HL-60 (cell line): ENCODE results near the gene FMN1.

Experiments used
- DNase-seq, 2 experiments: peaks; one replicate each; pipeline ENCODE4 v3.0.0-alpha.2; 2010 to 2020; ENCODE audit warnings: low read depth in 1 of 2, low spot score in 1 of 2
- H3K27ac ChIP-seq: fragments of 250-450 bp; sonication (Bioruptor Pico); replicated peaks from 2 replicates; pipeline ENCODE4 v1.5.1; 2020; ENCODE audit warnings: mild to moderate bottlenecking, moderate library complexity
- H3K27me3 ChIP-seq: fragments of 250-450 bp; sonication (Bioruptor Pico); 2 replicates; pipeline ENCODE4 v1.5.1; 2021; ENCODE audit warnings: mild to moderate bottlenecking, moderate library complexity; ENCODE audit not compliant: insufficient read depth, poor library complexity, severe bottlenecking
- H3K4me3 ChIP-seq: replicated peaks from 2 replicates; pipeline ENCODE4 v1.5.1; 2011; ENCODE audit warnings: mild to moderate bottlenecking, control low read depth, low read length; ENCODE audit not compliant: insufficient read depth
- CTCF ChIP-seq: IDR thresholded peaks from one replicate; pipeline ENCODE4 v1.5.1; 2011; ENCODE audit warnings: low read length, control low read depth, inconsistent platforms; ENCODE audit not compliant: insufficient read depth
- GABPA ChIP-seq: IDR thresholded peaks from 2 replicates; pipeline ENCODE4 v1.6.1; 2012; ENCODE audit warnings: low read depth
- POLR2AphosphoS5 ChIP-seq: IDR thresholded peaks from 2 replicates; pipeline ENCODE4 v1.6.1; 2012; ENCODE audit warnings: low read depth
- SPI1 ChIP-seq: IDR thresholded peaks from 2 replicates; pipeline ENCODE4 v1.6.1; 2012; ENCODE audit warnings: low read depth, mild to moderate bottlenecking, borderline replicate concordance
- TF ChIP-seq, protein P1 (sequence below): IDR thresholded peaks from 2 replicates; pipeline ENCODE4 v1.6.1; 2012; ENCODE audit warnings: low read depth; ENCODE audit not compliant: insufficient replicate concordance

The FMN1 gene

DNA sequence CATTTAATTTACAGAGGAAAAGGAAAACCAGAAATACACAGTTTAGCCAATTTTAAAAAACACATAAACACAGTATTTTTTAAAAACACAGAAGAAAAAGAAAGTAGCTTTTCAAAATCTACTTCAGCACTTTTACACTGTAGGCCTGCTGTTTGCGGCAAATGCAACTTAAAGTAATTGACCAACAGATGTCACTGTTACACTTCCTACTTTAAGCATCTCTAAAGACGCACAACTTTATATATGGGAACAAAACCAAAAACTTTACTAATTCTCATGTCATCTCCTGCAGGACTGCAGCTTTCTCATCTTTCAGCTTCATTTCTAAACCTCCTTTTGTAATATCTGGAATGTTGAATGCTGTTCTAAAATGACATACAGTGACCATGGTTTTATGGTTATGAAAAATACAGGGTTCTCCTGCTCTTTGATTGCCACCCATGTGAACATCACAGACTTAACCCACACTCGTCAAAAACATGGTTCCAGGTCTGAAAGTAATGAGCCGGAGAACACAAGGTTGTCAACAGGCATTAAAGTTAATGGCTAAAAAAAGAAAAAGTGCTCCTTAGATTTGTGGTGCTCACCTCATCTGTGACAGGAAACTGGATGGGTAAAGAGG, 107.9 kb downstream of the FMN1 start:
- no peak for DNase-seq
- Histone ChIP-seq H3K4me3 (no peak overlapping the region), H3K27ac (no peak overlapping the region), H3K27me3 (no peaks in the 10 kb centered on the region)
- peak; percentile 40 for TF ChIP-seq CTCF
- TF ChIP-seq POLR2AphosphoS5, result no peak

GRCh38 chr15:33084661-33085060, 109.9 kb downstream of the FMN1 start:
- H3K27ac ChIP-seq, result no peak overlapping the region
- DNase-seq, result no peak
- TF ChIP-seq SPI1, result no peak
- TF ChIP-seq POLR2AphosphoS5, result no peak
- no peak for TF ChIP-seq GABPA
- no peak for TF ChIP-seq CTCF
- TF ChIP-seq, protein P1, sequence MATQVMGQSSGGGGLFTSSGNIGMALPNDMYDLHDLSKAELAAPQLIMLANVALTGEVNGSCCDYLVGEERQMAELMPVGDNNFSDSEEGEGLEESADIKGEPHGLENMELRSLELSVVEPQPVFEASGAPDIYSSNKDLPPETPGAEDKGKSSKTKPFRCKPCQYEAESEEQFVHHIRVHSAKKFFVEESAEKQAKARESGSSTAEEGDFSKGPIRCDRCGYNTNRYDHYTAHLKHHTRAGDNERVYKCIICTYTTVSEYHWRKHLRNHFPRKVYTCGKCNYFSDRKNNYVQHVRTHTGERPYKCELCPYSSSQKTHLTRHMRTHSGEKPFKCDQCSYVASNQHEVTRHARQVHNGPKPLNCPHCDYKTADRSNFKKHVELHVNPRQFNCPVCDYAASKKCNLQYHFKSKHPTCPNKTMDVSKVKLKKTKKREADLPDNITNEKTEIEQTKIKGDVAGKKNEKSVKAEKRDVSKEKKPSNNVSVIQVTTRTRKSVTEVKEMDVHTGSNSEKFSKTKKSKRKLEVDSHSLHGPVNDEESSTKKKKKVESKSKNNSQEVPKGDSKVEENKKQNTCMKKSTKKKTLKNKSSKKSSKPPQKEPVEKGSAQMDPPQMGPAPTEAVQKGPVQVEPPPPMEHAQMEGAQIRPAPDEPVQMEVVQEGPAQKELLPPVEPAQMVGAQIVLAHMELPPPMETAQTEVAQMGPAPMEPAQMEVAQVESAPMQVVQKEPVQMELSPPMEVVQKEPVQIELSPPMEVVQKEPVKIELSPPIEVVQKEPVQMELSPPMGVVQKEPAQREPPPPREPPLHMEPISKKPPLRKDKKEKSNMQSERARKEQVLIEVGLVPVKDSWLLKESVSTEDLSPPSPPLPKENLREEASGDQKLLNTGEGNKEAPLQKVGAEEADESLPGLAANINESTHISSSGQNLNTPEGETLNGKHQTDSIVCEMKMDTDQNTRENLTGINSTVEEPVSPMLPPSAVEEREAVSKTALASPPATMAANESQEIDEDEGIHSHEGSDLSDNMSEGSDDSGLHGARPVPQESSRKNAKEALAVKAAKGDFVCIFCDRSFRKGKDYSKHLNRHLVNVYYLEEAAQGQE, result no peak
- no peak overlapping the region for H3K4me3 ChIP-seq
- no peaks in the 10 kb centered on the region for H3K27me3 ChIP-seq

GRCh38 chr15:33083232-33084081, 111.1 kb downstream of the FMN1 start:
- Histone ChIP-seq H3K4me3 (no peak overlapping the region), H3K27me3 (peaks cover 4% of the 10 kb centered on the region), H3K27ac (no peak overlapping the region)
- TF ChIP-seq GABPA (no peak), POLR2AphosphoS5 (no peak), CTCF (no peak)
- DNase-seq, result no peak

DNA sequence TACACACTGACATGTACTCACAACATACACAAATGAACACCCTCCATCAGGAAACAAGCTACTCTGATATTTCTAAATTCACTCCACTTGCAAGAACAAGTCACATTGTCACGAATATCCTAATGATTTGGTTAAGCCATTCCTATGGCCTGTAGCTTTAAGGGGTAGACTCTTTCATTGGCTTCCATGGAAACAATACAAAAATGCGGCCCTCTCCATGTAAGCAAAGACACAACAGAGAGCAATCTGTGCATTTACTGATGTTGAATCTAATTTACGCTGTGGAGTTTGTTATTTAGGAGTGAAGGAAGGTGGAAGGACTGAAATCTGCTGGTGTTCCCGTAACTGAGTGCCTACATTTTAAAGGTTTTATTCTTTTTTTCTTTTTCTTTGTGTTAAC, 114.5 kb downstream of the FMN1 start:
- peaks cover 4% of the 10 kb centered on the region for H3K27me3 ChIP-seq
- no peak overlapping the region for H3K27ac ChIP-seq
- TF ChIP-seq GABPA, result no peak
- TF ChIP-seq SPI1, result no peak
- TF ChIP-seq CTCF, result no peak
- TF ChIP-seq, protein P1, result no peak
- TF ChIP-seq POLR2AphosphoS5, result no peak
- no peak overlapping the region for H3K4me3 ChIP-seq
- no peak for DNase-seq
